ENCODE data around the gene OR56A4.

OR56A4 gene

DNA sequence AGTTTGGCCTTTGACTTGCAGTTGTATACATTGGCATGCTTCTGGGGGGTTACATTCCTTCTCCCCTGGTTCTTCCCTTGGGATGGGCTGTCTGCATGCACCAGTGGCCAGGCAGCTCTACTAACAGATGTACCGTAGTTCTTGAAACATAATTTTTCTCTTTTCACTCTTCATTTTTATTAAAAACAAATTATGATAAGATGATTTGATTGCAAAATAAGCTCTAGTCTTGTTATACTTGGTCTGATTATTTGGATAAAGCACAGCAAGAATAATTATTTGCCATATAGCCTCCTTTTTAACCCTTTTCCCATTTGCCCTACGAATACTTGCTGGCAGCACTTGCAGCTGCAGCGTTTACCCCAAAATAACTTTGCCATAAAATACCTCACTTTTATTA, 51.2 kb downstream of the OR56A4 start:
- no peak for DNase-seq

All from stimulated activated naive CD4-positive, alpha-beta T cell (primary cell).